HG03196 (cell line): Measurements from ENCODE around the gene DCLRE1C.
"Not testable (repeated sequence)": the region's sequence is repeated elsewhere in the genome, so short reads cannot be mapped to it uniquely, and the experiment has no call there.

Source experiments
- ATAC-seq: cut with Tn5 transposase; IDR thresholded peaks from one replicate; pipeline ENCODE4 v1.9.1; 2021; ENCODE audit not compliant: unreplicated experiment

DCLRE1C gene

DNA sequence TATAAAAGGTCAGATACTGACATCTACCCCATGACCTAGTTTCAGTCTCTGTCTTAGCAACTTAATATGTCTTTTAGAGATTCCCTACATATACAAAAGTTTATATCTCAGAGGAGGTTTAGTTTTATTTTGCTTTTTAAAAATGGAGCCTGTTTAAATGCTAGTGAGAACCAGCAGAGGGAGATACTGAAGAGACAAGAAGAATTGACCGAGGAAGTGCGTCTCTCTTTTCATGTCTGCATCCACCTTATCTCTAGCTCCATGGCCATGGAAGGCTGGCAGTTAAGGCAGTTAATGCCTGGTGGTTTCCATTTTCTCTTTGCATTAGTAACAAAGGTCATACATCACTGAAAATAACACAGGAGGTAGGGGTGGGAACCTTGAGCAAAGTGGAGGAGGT is 64.6 kb downstream of the DCLRE1C start:
- ATAC-seq, result no peak

DNA sequence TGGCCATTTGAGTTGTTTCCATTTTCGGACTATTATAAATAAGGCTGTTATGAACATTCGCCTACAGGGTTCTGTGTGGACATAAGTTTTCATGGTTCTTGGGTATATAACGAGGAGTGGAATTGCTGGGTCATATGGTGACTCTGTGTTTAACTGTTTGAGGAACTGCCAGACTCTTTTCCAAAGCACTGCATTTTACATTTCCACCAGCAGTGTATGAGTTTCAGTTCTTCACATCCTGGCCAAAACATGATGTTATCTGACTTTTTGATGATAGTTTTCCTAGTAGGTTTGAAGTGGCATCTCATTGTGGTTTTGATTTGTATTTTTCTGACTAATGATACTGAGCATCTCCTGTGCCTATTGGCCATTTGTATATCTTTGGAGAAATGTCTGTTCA is 69.8 kb downstream of the DCLRE1C start:
- no peak for ATAC-seq

DNA sequence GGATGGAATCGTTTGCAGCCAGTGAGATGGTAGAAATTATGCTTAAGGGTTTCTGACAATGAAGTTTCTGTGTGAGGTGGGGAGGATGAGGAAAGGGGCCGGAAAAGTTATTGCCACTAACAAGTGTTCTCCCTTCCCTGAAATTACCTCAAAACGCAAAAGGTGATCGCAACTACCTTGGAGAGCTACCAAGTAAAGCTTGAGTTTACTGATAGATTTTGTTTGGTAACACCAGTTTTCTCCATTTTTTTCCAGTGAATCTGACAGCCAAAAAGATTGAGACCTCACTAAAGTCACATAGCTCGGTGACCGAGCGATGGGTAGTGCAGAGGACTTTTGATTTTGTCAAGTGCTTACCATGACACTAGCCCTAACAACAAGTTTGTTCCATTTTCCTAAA is 73.7 kb downstream of the DCLRE1C start:
- ATAC-seq, result no peak

GRCh38 chr10:14879928-14880193 is 74.0 kb downstream of the DCLRE1C start:
- no peak for ATAC-seq

GRCh38 chr10:14879124-14879927 is 74.6 kb downstream of the DCLRE1C start:
- peak; percentile 2 for ATAC-seq

DNA sequence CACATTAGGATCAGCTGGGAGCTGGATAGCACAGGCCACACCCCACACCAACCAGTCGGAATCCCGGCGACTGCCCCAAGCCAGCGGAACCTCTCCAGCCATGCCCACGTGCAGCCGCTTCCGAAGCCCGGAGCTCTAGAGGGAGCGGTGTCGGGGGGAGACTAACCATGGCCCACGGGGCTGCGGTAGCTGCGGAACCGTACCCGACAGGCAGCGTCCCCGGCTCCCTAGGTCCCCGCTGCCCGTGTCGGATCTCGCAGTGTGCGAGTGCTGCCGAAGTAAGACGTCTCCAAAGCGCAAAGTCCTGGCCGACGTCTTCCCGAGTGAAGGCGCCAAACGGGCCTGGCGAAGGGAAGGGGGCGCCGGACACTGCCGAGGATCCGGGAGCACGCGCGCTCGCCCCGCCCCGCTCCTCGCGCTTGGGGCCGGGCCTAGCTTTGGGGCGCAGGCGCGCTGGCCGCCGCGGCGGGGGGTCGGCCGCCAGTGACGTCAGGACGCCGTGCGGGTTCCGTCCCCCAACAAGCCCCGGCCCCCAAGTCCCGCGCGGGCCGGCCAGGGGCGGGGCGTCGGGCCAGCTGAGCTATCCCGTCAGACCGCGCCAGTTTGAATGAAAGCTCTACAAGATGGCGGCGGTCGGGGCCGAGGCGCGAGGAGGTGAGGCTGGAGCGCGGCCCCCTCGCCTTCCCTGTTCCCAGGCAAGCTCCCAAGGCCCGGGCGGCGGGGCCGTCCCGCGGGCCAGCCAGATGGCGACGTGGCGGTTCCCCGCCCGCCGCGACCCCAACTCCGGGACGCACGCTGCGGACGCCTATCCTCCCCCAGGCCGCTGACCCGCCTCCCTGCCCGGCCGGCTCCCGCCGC is 75.4 kb downstream of the DCLRE1C start, which contains the start of gene SUV39H2:
SUV39H2 (plus strand) TSS at position 601 of the 858 bp plus-strand sequence; CDS start at position 624, 23 bp downstream.
- peak; percentile 93 for ATAC-seq

- ATAC-seq, result no peak
Observed at GRCh38 chr10:14876764-14877163, 77.1 kb downstream of the DCLRE1C start.

DNA sequence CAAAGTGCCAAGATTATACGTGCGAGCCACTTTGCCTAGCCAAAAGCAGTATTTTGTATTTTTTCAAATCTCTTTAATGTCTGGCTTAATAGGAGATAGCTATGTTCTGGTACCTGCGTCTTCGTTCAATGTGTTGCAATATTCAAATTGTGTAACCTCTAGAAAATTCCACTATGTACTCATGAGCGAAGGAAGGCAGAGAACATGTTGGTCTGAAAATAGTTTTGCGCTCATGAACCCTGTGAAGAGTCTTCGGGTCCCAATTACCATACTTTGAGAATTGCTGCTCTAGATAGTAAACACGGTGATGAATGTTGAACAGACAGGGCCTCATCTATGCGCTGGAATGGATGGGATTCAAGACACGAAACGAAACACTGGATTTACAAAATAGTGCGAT is 78.0 kb downstream of the DCLRE1C start:
- ATAC-seq, result no peak

GRCh38 chr10:14873090-14873760 is 80.7 kb downstream of the DCLRE1C start:
- peak; percentile 54 for ATAC-seq

GRCh38 chr10:14864871-14865270 is 89.0 kb downstream of the DCLRE1C start:
- not testable (repeated sequence) for ATAC-seq

- not testable (repeated sequence) for ATAC-seq
Observed at GRCh38 chr10:14864466-14864865, 89.4 kb downstream of the DCLRE1C start.

DNA sequence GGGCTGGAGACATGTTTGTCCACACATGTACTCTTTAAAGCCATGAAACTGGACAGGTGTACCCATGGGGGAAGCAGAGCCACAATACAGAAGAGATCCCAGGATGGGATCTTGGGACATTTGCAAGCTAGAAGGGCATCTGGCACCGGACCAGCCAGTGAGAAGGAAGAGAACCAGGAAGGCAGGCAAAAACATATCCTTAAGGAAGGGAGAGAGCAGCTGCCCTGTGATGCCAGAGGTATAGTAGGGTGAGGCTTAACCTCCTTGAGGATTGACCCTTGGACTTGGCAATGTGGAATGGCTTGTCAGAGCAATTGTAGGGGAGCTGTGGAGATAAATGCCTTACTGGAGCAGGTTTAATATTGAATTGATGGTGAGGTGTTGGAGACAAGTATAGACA is 93.1 kb downstream of the DCLRE1C start:
- no peak for ATAC-seq

DNA sequence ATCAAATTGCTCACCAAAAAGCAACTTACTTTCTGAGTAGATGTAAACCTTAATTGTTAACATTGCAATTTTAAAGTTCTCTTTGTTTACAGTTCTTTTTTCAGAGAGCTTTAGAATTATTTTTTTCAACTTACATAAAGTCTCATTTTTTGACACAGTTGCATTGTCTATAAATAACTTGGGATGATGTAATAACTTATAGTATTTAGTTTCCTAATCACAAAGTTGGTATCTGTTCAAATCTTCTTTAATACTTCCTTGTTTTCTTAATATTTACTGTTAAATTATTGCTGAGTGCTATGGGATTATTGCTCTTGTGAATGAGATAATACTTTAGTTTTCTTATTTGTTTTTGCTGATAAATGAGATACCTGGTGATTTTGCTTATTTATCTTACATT is 94.1 kb downstream of the DCLRE1C start:
- ATAC-seq, result no peak

- ATAC-seq, result no peak
Observed at GRCh38 chr10:14859043-14859442, 94.9 kb downstream of the DCLRE1C start.

GRCh38 chr10:14858338-14858960 is 95.4 kb downstream of the DCLRE1C start:
- ATAC-seq, result no peak

GRCh38 chr10:14855453-14855852 is 98.4 kb downstream of the DCLRE1C start:
- no peak for ATAC-seq

- ATAC-seq, result no peak
Observed at GRCh38 chr10:14852236-14852635, 101.7 kb downstream of the DCLRE1C start.
